ENCODE measurements around the gene PTPRT. TPM values are rescaled to one million over a fixed set of nuclear protein-coding genes. Genes with fewer than 3 reads are reported as not detected.
A peak's percentile ranks its signal among the peaks of the same experiment; 100 is the strongest.

PTPRT gene
- total RNA-seq, 3 donors from 2014 or later, result 0.32 to 6.3 (median 4.9) TPM

GRCh38 chr20:42492290-42492689, 697.4 kb downstream of the PTPRT start:
- no peak for DNase-seq (ENCODE audit: low spot score in 2 of 2)
- TF ChIP-seq POLR2A (IDR thresholded peaks at IDR 0.05) (no peak), POLR2AphosphoS5 (IDR thresholded peaks at IDR 0.05) (no peak), CTCF (IDR thresholded peaks at IDR 0.05) (no peak)
- intact Hi-C loops (cut with DNase I; ENCODE audit: low total_unique reads), result no loop called here
- Histone ChIP-seq H3K9me3 (no peaks in the 10 kb centered on the region), H3K27ac (no peak overlapping the region), H3K27me3 (no peaks in the 10 kb centered on the region), H3K36me3 (no peaks in the 10 kb centered on the region), H3K4me1 (no peaks in the 10 kb centered on the region), H3K4me3 (no peak overlapping the region)

- H3K36me3 ChIP-seq, result no peaks in the 10 kb centered on the region
- H3K4me3 ChIP-seq, result no peak overlapping the region
- H3K4me1 ChIP-seq, result peaks cover 0 to 10% of the 10 kb centered on the region in 2 donors
- peak overlapping the region in 1 of 2 donors; percentile 7 for H3K27ac ChIP-seq
- no peaks in the 10 kb centered on the region for H3K27me3 ChIP-seq
- intact Hi-C loops (cut with DNase I; ENCODE audit: low total_unique reads), result no loop called here
- H3K9me3 ChIP-seq, result no peaks in the 10 kb centered on the region
- no peak for DNase-seq (ENCODE audit: low spot score in 2 of 2)
- no peak for TF ChIP-seq POLR2AphosphoS5 (IDR thresholded peaks at IDR 0.05)
Observed at GRCh38 chr20:42485556-42485955, 704.1 kb downstream of the PTPRT start.

GRCh38 chr20:42484790-42485375, 704.8 kb downstream of the PTPRT start:
- no peak for DNase-seq (ENCODE audit: low spot score in 2 of 2)
- peaks cover 0 to 10% of the 10 kb centered on the region in 2 donors for H3K4me1 ChIP-seq
- intact Hi-C loops (cut with DNase I; ENCODE audit: low total_unique reads), result no loop called here
- H3K9me3 ChIP-seq, result no peaks in the 10 kb centered on the region
- no peaks in the 10 kb centered on the region for H3K27me3 ChIP-seq
- peak overlapping the region; percentile 9 to 69 for H3K27ac ChIP-seq
- peak overlapping the region in 1 of 3 donors; percentile 45 for H3K4me3 ChIP-seq
- TF ChIP-seq POLR2A (IDR thresholded peaks at IDR 0.05), result no peak
- TF ChIP-seq CTCF (IDR thresholded peaks at IDR 0.05), result no peak
- H3K36me3 ChIP-seq, result no peaks in the 10 kb centered on the region

- Histone ChIP-seq H3K27ac (peak overlapping the region; percentile 9 to 69), H3K4me1 (peaks cover 0 to 10% of the 10 kb centered on the region in 2 donors), H3K4me3 (no peak overlapping the region), H3K27me3 (no peaks in the 10 kb centered on the region), H3K36me3 (no peaks in the 10 kb centered on the region), H3K9me3 (no peaks in the 10 kb centered on the region)
- TF ChIP-seq CTCF (IDR thresholded peaks at IDR 0.05) (no peak), POLR2AphosphoS5 (IDR thresholded peaks at IDR 0.05) (peak; percentile 32 to 86 (median 51))
- intact Hi-C loops (cut with DNase I; ENCODE audit: low total_unique reads), result no loop called here
- DNase-seq (ENCODE audit: low spot score in 2 of 2), result peak in 1 of 2 donors; percentile 65
Observed at GRCh38 chr20:42484335-42484734, 705.4 kb downstream of the PTPRT start.

GRCh38 chr20:42483730-42484303, 705.9 kb downstream of the PTPRT start:
- intact Hi-C loops (cut with DNase I; ENCODE audit: low total_unique reads), result no loop called here
- no peak overlapping the region for H3K4me3 ChIP-seq
- peaks cover 0 to 10% of the 10 kb centered on the region in 2 donors for H3K4me1 ChIP-seq
- H3K9me3 ChIP-seq, result no peaks in the 10 kb centered on the region
- TF ChIP-seq CTCF (IDR thresholded peaks at IDR 0.05), result peak in 1 of 3 donors; percentile 12
- no peak for TF ChIP-seq POLR2AphosphoS5 (IDR thresholded peaks at IDR 0.05)
- TF ChIP-seq POLR2A (IDR thresholded peaks at IDR 0.05), result no peak
- DNase-seq (ENCODE audit: low spot score in 2 of 2), result no peak
- no peaks in the 10 kb centered on the region for H3K36me3 ChIP-seq
- H3K27me3 ChIP-seq, result no peaks in the 10 kb centered on the region
- no peak overlapping the region for H3K27ac ChIP-seq

All from breast epithelium (tissue), 4 donors.